ENCODE results near the gene EFNA5. TPM values are rescaled to one million over a fixed set of nuclear protein-coding genes. Genes with fewer than 3 reads are reported as not detected.

Gene EFNA5
- total and polyA plus RNA-seq, 2 donors from 2014 or later: 5.9 to 54.4 TPM

DNA sequence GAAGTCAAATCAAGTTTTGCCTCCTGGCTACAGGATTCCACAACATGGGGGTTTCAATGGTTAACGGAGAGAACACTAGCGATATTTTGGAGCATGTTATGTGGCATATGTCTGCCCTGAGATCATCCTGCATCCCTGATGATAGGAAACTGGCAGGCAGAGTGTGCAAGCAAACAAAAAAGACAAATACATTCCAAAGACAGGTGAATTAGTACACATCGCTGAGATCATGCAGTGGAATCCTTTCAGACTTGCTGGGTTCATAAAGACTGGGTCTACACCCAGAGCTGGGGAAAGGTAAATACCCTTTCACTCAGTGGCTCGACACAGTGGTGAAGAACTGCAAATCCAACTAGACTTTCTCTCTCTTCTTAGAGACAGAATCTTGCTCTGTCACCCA lies 286.5 kb downstream of the EFNA5 start:
- H3K36me3 ChIP-seq (ENCODE audit: control insufficient read depth in 2 of 3, insufficient read depth in 3 of 3, low read length in 3 of 3): no peaks in the 10 kb centered on the region
- DNase-seq (no peak), FAIRE-seq (no peak)
- H3K27me3 ChIP-seq (ENCODE audit: control insufficient read depth, insufficient read depth, low read length): no peaks in the 10 kb centered on the region
- H3K4me3 ChIP-seq (ENCODE audit: low read length in 3 of 3): no peak overlapping the region
- H3K4me1 ChIP-seq (ENCODE audit: control insufficient read depth in 2 of 3, insufficient read depth in 2 of 3, low read depth in 1 of 3, low read length in 3 of 3): peaks cover 0 to 6% (median 6%) of the 10 kb centered on the region in 3 donors
- no peak overlapping the region for H3K9ac ChIP-seq (ENCODE audit: low read length in 3 of 3)
- intact Hi-C loops (cut with DNase I): no loop called here
- no peak overlapping the region for H3K27ac ChIP-seq (ENCODE audit: low read depth in 2 of 2, low read length in 2 of 2)
- H3K9me3 ChIP-seq (ENCODE audit: control insufficient read depth in 2 of 3, insufficient read depth in 1 of 3, low read length in 3 of 3): no peaks in the 10 kb centered on the region
- TF ChIP-seq, protein P1, sequence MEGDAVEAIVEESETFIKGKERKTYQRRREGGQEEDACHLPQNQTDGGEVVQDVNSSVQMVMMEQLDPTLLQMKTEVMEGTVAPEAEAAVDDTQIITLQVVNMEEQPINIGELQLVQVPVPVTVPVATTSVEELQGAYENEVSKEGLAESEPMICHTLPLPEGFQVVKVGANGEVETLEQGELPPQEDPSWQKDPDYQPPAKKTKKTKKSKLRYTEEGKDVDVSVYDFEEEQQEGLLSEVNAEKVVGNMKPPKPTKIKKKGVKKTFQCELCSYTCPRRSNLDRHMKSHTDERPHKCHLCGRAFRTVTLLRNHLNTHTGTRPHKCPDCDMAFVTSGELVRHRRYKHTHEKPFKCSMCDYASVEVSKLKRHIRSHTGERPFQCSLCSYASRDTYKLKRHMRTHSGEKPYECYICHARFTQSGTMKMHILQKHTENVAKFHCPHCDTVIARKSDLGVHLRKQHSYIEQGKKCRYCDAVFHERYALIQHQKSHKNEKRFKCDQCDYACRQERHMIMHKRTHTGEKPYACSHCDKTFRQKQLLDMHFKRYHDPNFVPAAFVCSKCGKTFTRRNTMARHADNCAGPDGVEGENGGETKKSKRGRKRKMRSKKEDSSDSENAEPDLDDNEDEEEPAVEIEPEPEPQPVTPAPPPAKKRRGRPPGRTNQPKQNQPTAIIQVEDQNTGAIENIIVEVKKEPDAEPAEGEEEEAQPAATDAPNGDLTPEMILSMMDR (IDR thresholded peaks at IDR 0.05; ENCODE audit: borderline replicate concordance, extremely low read depth, insufficient read depth): no peak

DNA sequence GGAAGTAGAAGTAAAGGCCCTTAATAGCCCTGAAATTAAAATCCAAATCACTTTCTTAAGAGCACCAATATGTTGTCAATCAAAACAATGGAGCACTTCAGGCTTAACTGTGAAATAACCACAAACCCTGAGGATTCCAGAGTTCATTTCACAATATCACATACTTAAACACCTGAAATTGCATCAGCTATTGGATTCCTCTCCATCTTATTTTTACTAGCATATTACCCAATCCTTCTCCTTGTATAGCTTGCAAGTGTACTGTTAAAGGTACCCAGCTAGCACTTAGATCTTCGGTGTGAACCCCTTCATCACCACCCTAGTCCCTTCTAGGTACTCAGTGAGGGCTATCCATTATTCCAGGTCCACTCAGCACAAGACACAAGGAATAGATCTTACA lies 287.3 kb downstream of the EFNA5 start:
- Histone ChIP-seq H3K4me3 (ENCODE audit: low read length in 3 of 3) (no peak overlapping the region), H3K4me1 (ENCODE audit: control insufficient read depth in 2 of 3, insufficient read depth in 2 of 3, low read depth in 1 of 3, low read length in 3 of 3) (peaks cover 0 to 3% (median 1%) of the 10 kb centered on the region in 3 donors), H3K27me3 (ENCODE audit: control insufficient read depth, insufficient read depth, low read length) (no peaks in the 10 kb centered on the region), H3K27ac (ENCODE audit: low read depth in 2 of 2, low read length in 2 of 2) (no peak overlapping the region), H3K9ac (ENCODE audit: low read length in 3 of 3) (no peak overlapping the region), H3K36me3 (ENCODE audit: control insufficient read depth in 2 of 3, insufficient read depth in 3 of 3, low read length in 3 of 3) (no peaks in the 10 kb centered on the region), H3K9me3 (ENCODE audit: control insufficient read depth in 2 of 3, insufficient read depth in 1 of 3, low read length in 3 of 3) (no peaks in the 10 kb centered on the region)
- DNase-seq: no peak
- TF ChIP-seq, protein P1 (IDR thresholded peaks at IDR 0.05; ENCODE audit: borderline replicate concordance, extremely low read depth, insufficient read depth): no peak
- FAIRE-seq: no peak
- intact Hi-C loops (cut with DNase I): no loop called here

DNA sequence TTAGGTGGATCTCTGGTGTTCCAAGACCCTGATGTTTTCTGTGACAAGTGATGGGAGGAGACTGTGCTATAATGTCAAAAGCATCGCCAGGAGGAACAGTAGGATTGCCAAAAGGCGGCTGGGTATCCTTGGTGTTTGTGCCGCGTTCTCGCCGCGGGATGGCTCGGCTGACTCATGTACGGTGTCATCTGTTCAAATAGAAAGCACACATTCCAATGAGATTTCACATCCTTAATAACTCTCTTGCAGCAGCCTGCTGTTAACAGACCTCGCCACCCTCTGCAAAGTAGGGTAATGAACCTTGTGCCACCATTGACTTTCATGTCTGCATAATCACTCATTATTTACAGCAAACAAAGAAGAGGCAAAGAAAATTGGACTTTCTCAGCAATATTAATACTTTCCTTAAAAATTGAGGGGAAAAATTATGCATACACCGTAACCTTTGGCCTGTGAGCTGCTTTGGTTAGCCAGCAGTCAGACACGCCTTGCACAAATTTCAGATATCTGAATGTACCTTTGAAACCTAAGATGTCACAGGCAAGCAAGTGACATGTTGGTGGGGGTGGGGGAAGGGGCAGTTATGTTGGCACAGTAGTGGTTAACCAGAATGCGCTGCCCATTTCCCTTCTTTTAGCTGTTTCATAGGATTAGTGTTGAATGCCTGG lies 289.4 kb downstream of the EFNA5 start:
- DNase-seq (no peak), FAIRE-seq (no peak)
- no peaks in the 10 kb centered on the region for H3K4me1 ChIP-seq (ENCODE audit: control insufficient read depth in 2 of 3, insufficient read depth in 2 of 3, low read depth in 1 of 3, low read length in 3 of 3)
- TF ChIP-seq, protein P1 (IDR thresholded peaks at IDR 0.05; ENCODE audit: borderline replicate concordance, extremely low read depth, insufficient read depth): no peak
- no peaks in the 10 kb centered on the region for H3K36me3 ChIP-seq (ENCODE audit: control insufficient read depth in 2 of 3, insufficient read depth in 3 of 3, low read length in 3 of 3)
- no peaks in the 10 kb centered on the region for H3K9me3 ChIP-seq (ENCODE audit: control insufficient read depth in 2 of 3, insufficient read depth in 1 of 3, low read length in 3 of 3)
- no peaks in the 10 kb centered on the region for H3K27me3 ChIP-seq (ENCODE audit: control insufficient read depth, insufficient read depth, low read length)
- no peak overlapping the region for H3K4me3 ChIP-seq (ENCODE audit: low read length in 3 of 3)
- no peak overlapping the region for H3K27ac ChIP-seq (ENCODE audit: low read depth in 2 of 2, low read length in 2 of 2)
- H3K9ac ChIP-seq (ENCODE audit: low read length in 3 of 3): no peak overlapping the region
- intact Hi-C loops (cut with DNase I): no loop called here

DNA sequence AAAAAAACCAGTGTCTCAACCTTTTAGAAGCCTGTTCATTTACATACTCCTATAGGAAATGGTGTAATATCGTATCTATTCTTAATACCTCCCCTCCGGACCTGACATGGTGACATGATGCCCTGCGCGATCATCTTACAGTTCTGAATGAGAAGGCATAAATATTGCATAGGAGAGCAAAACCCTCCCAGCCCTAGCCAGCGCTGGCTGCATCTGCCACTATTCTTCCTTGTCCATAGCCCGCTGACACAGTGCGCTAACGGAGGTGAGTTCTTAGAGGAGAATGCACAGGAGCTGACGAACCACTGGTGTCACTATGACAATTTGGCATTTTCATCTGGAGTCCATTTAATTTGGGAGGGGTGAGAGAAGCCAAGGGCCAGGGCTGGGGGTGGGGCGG lies 290.1 kb downstream of the EFNA5 start:
- Histone ChIP-seq H3K27me3 (ENCODE audit: control insufficient read depth, insufficient read depth, low read length) (no peaks in the 10 kb centered on the region), H3K9me3 (ENCODE audit: control insufficient read depth in 2 of 3, insufficient read depth in 1 of 3, low read length in 3 of 3) (no peaks in the 10 kb centered on the region), H3K36me3 (ENCODE audit: control insufficient read depth in 2 of 3, insufficient read depth in 3 of 3, low read length in 3 of 3) (no peaks in the 10 kb centered on the region), H3K4me1 (ENCODE audit: control insufficient read depth in 2 of 3, insufficient read depth in 2 of 3, low read depth in 1 of 3, low read length in 3 of 3) (no peaks in the 10 kb centered on the region), H3K9ac (ENCODE audit: low read length in 3 of 3) (no peak overlapping the region), H3K4me3 (ENCODE audit: low read length in 3 of 3) (no peak overlapping the region), H3K27ac (ENCODE audit: low read depth in 2 of 2, low read length in 2 of 2) (no peak overlapping the region)
- TF ChIP-seq, protein P1 (IDR thresholded peaks at IDR 0.05; ENCODE audit: borderline replicate concordance, extremely low read depth, insufficient read depth): no peak
- intact Hi-C loops (cut with DNase I): no loop called here
- DNase-seq: no peak
- FAIRE-seq: no peak

Data from kidney (tissue), 14 donors.